HUES64 (cell line): ENCODE results near the gene PLD3.
"Not testable (repeated sequence)": the region's sequence is repeated elsewhere in the genome, so short reads cannot be mapped to it uniquely, and the experiment has no call there.

ENCODE experiments used
- H3K27ac ChIP-seq: 2 replicates; pipeline ENCODE4 v1.7.0; 2013; ENCODE audit warnings: low read depth, low read length, inconsistent platforms
- H3K27me3 ChIP-seq: 2 replicates; pipeline ENCODE4 v1.6.1; 2013; ENCODE audit warnings: mild to moderate bottlenecking, low read length; ENCODE audit not compliant: insufficient read depth
- H3K36me3 ChIP-seq: 2 replicates; pipeline ENCODE4 v1.6.1; 2013; ENCODE audit warnings: mild to moderate bottlenecking, low read length; ENCODE audit not compliant: insufficient read depth
- H3K4me1 ChIP-seq: 2 replicates; pipeline ENCODE4 v1.6.1; 2013; ENCODE audit warnings: mild to moderate bottlenecking, low read length, moderate library complexity; ENCODE audit not compliant: insufficient read depth
- H3K4me3 ChIP-seq: 2 replicates; pipeline ENCODE4 v1.5.1; 2013; ENCODE audit warnings: mild to moderate bottlenecking, low read length, moderate library complexity
- H3K9ac ChIP-seq: 2 replicates; pipeline ENCODE4 v1.6.1; 2013; ENCODE audit warnings: mild to moderate bottlenecking, low read depth, low read length
- H3K9me3 ChIP-seq: 2 replicates; pipeline ENCODE4 v1.6.1; 2013; ENCODE audit warnings: low read depth, low read length; ENCODE audit not compliant: insufficient read depth
- WGBS: fragments of 150-250, 120-280 bp; methylation state at CpG from one replicate; pipeline ENCODE4 v1.1.7; 2013; ENCODE audit warnings: missing lambda C conversion rate; 5-methylcytosine and 5-hydroxymethylcytosine counted together

PLD3 gene

GRCh38 chr19:40333083-40333482, 15.4 kb upstream of the PLD3 start:
- H3K27ac ChIP-seq, H3K4me1 ChIP-seq, H3K9ac ChIP-seq, H3K4me3 ChIP-seq, H3K9me3 ChIP-seq, H3K27me3 ChIP-seq: not testable (repeated sequence)
- peaks cover 55% of the 10 kb centered on the region for H3K36me3 ChIP-seq
- 89% methylated on average over 5 of the region's 6 CpGs for WGBS

DNA sequence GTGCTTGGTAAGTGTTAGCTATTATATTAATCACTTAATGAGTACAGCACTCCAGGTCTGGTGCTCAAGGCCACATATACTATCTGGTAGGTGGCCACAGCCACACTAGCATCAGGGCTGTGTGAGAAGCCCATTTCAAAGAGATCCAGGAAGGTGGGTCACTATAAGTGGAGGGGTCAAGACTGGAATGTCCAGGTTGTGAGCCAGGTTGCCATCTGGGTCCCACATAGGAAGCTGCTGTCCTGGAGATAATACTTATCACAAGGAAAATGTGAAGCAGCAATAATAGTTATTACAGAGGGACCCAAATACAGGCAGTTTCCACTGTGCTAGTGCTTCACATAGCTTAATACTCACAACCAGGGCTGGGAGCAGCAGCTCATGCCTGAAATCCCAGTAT, 13.4 kb upstream of the PLD3 start:
- Histone ChIP-seq H3K36me3 (peaks cover 52% of the 10 kb centered on the region), H3K9me3 (no peaks in the 10 kb centered on the region), H3K4me1 (no peaks in the 10 kb centered on the region), H3K27me3 (no peaks in the 10 kb centered on the region), H3K27ac (no peak overlapping the region), H3K9ac (no peak overlapping the region), H3K4me3 (no peak overlapping the region)

GRCh38 chr19:40335855-40336600, 12.5 kb upstream of the PLD3 start:
- Histone ChIP-seq H3K36me3 (peaks cover 49% of the 10 kb centered on the region), H3K27ac (no peak overlapping the region), H3K9me3 (no peaks in the 10 kb centered on the region), H3K27me3 (no peaks in the 10 kb centered on the region), H3K9ac (no peak overlapping the region), H3K4me3 (no peak overlapping the region), H3K4me1 (no peaks in the 10 kb centered on the region)
- 94% methylated on average over 15 of the region's 15 CpGs for WGBS

GRCh38 chr19:40336601-40336900, 11.9 kb upstream of the PLD3 start:
- no peak overlapping the region for H3K9ac ChIP-seq
- H3K27ac ChIP-seq: no peak overlapping the region
- H3K4me1 ChIP-seq: no peaks in the 10 kb centered on the region
- no peaks in the 10 kb centered on the region for H3K27me3 ChIP-seq
- H3K36me3 ChIP-seq: peaks cover 47% of the 10 kb centered on the region
- no peak overlapping the region for H3K4me3 ChIP-seq
- 91% methylated on average over 2 of the region's 2 CpGs for WGBS
- H3K9me3 ChIP-seq: no peaks in the 10 kb centered on the region

GRCh38 chr19:40337107-40337506, 11.4 kb upstream of the PLD3 start:
- WGBS: 97% methylated on average over 2 of the region's 2 CpGs
- Histone ChIP-seq H3K27ac (no peak overlapping the region), H3K4me3 (no peak overlapping the region), H3K4me1 (no peaks in the 10 kb centered on the region), H3K27me3 (no peaks in the 10 kb centered on the region), H3K9ac (no peak overlapping the region), H3K36me3 (peaks cover 42% of the 10 kb centered on the region), H3K9me3 (no peaks in the 10 kb centered on the region)

GRCh38 chr19:40337594-40337993, 10.9 kb upstream of the PLD3 start:
- Histone ChIP-seq H3K4me1 (no peaks in the 10 kb centered on the region), H3K27me3 (no peaks in the 10 kb centered on the region), H3K9ac (no peak overlapping the region), H3K36me3 (peaks cover 37% of the 10 kb centered on the region), H3K9me3 (no peaks in the 10 kb centered on the region), H3K4me3 (no peak overlapping the region), H3K27ac (no peak overlapping the region)
- 97% methylated on average over 5 of the region's 5 CpGs for WGBS

DNA sequence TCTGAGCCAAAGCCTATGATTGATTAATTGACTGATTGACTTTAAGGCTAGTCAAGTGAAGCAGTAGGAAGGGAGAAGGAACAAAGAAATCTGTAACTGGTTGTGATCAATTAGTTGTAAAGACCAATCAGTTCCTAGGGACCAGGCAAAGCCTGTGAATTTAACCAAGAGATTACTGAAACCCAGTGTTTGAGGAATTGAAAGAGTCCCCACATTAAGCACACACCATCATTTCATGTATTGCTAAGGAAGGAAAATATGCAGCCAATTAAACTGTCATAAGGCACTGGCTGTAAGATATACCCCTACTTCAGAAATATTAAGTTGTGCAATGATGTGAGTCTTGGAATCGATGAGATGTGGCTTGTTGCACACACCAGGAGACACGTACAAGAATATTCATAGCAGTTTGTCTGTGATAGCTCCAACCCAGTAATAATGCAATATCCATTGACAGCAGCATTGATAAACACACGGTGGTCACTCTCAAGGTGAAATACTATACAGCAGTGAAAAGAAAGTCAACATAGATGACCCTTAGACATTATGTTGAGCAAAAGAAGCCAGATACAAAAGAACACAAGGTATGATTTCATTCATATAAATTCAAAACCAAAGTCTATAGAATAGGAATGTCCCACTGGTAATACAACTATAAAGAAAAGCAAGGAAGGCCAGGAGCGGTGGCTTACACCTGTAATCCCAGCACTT, 9.3 kb upstream of the PLD3 start:
- peaks cover 26% of the 10 kb centered on the region for H3K36me3 ChIP-seq

DNA sequence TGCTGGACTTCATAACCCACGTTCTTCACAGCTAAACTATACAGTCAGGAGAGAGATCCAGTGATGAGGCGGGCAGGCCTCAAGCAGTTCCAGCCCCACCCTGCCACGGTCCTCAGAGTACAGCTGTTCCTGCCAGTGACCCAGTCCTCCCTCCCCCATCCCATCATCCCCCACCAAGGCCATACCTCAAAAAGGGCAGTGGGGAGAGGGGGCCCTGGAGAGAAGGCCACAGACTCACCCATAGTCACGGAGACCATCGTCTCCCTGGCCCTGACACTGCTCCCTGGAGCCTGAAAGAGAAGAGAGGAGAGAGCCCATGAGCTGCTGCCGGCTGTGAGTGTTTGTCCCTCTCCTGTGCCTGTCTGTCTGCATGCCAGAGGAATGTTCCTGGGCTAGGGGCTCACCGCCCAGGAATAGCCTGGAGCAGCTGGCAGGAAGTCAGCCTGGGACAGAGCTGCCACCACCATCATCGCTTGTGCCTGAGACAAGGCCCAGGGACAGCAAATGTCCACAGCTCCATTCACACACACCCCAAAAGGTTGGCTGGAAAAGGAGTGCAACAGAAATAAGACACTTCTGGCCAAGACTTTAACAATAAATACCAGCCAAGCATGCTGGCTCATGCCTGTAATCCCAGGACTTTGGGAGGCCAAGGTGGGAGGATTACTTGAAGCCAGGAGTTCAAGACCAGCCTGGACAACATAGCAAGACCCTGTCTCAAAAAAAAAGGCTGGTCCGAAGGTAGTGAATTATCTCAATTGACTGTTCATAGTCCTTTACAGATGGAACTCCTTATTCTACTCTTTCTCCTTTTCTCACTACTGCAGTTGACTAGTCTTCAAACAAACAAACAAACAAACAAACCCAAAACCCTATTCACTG, 6.7 kb upstream of the PLD3 start:
- no peaks in the 10 kb centered on the region for H3K9me3 ChIP-seq
- no peak overlapping the region for H3K4me3 ChIP-seq
- 89% methylated on average over 9 of the region's 9 CpGs for WGBS
- H3K27ac ChIP-seq: no peak overlapping the region
- H3K36me3 ChIP-seq: peaks cover 15% of the 10 kb centered on the region; the same call in 1 of the 2 replicates
- H3K9ac ChIP-seq: no peak overlapping the region
- no peaks in the 10 kb centered on the region for H3K27me3 ChIP-seq
- H3K4me1 ChIP-seq: no peaks in the 10 kb centered on the region

More for the DNA sequence above, 9.3 kb upstream of the PLD3 start:
- Histone ChIP-seq H3K27me3 (no peaks in the 10 kb centered on the region), H3K9ac (no peak overlapping the region), H3K4me1 (no peaks in the 10 kb centered on the region), H3K4me3 (no peak overlapping the region), H3K9me3 (no peaks in the 10 kb centered on the region), H3K27ac (no peak overlapping the region)
- 95% methylated on average over 4 of the region's 4 CpGs for WGBS

- Histone ChIP-seq H3K4me1 (0 out of 2 replicates have a peak, but pooled peaks cover 4% of the 10 kb centered on the region), H3K27ac (no peak overlapping the region), H3K9me3 (no peaks in the 10 kb centered on the region), H3K27me3 (no peaks in the 10 kb centered on the region), H3K4me3 (no peak overlapping the region), H3K9ac (no peak overlapping the region), H3K36me3 (peaks cover 15% of the 10 kb centered on the region; the same call in 1 of the 2 replicates)
- WGBS: 93% methylated on average over 9 of the region's 11 CpGs
These were observed 5.7 kb upstream of the PLD3 start for GRCh38 chr19:40342644-40343311.

GRCh38 chr19:40344422-40344821, 4.1 kb upstream of the PLD3 start:
- H3K27me3 ChIP-seq: no peaks in the 10 kb centered on the region
- no peaks in the 10 kb centered on the region for H3K9me3 ChIP-seq
- H3K36me3 ChIP-seq: peaks cover 8% of the 10 kb centered on the region; the same call in 1 of the 2 replicates
- WGBS: 92% methylated on average over 7 of the region's 7 CpGs
- H3K9ac ChIP-seq: no peak overlapping the region
- no peak overlapping the region for H3K27ac ChIP-seq
- H3K4me1 ChIP-seq: peaks cover 7% of the 10 kb centered on the region; the same call in 1 of the 2 replicates
- H3K4me3 ChIP-seq: no peak overlapping the region
